OCI-LY3 (cell line): Measurements from ENCODE around the gene C2.
"Not testable (repeated sequence)": the region's sequence is repeated elsewhere in the genome, so short reads cannot be mapped to it uniquely, and the experiment has no call there.

Experiments used
- CTCF ChIP-seq: fragments of 200-600, 300-600 bp; sonication (generic); IDR thresholded peaks from 2 replicates; pipeline ENCODE4 v1.5.1; 2014; ENCODE audit warnings: antibody characterized with exemption, low read length, low read depth
- EZH2phosphoT487 ChIP-seq: fragments of 200-600 bp; shearing (Covaris generic); IDR thresholded peaks from 2 replicates; pipeline ENCODE4 v1.6.1; 2018; ENCODE audit warnings: antibody characterized with exemption, mixed run types, low read depth

GRCh38 chr6:31932137-31932536 is 4.6 kb downstream of the C2 start:
- not testable (repeated sequence) for TF ChIP-seq CTCF, EZH2phosphoT487
